ENCODE data around the gene LRPAP1. TPM values are rescaled to one million over a fixed set of nuclear protein-coding genes. Genes with fewer than 3 reads are reported as not detected.

Gene LRPAP1
- total RNA-seq, 1 experiment from 2014 or later, result 90.8 TPM

DNA sequence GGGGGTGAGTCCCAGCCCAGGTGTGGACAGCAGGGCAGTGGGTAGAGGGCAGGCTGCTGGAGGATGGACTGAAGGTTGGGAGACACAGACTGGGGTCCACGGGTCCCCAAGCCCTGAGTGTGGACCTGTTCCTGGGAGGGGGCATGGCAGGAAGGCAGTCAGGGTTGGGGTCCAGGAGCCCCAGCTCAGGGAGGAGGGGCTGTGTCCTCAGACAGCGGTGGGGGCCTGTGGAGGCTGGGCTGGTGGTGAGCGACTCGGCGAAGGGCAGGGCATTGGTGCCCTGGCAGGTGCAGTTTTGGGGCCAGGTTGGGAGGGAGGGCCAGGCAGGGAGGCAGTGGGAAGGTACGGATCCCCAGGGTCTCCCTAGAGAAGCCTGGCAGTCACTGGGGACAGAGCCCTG is 35.1 kb downstream of the LRPAP1 start (continued):
- TF ChIP-seq, protein P1, sequence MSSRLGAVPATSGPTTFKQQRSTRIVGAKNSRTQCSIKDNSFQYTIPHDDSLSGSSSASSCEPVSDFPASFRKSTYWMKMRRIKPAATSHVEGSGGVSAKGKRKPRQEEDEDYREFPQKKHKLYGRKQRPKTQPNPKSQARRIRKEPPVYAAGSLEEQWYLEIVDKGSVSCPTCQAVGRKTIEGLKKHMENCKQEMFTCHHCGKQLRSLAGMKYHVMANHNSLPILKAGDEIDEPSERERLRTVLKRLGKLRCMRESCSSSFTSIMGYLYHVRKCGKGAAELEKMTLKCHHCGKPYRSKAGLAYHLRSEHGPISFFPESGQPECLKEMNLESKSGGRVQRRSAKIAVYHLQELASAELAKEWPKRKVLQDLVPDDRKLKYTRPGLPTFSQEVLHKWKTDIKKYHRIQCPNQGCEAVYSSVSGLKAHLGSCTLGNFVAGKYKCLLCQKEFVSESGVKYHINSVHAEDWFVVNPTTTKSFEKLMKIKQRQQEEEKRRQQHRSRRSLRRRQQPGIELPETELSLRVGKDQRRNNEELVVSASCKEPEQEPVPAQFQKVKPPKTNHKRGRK (CRISPR knock-in tag; IDR thresholded peaks at IDR 0.05; ENCODE audit: borderline replicate concordance), result no peak

DNA sequence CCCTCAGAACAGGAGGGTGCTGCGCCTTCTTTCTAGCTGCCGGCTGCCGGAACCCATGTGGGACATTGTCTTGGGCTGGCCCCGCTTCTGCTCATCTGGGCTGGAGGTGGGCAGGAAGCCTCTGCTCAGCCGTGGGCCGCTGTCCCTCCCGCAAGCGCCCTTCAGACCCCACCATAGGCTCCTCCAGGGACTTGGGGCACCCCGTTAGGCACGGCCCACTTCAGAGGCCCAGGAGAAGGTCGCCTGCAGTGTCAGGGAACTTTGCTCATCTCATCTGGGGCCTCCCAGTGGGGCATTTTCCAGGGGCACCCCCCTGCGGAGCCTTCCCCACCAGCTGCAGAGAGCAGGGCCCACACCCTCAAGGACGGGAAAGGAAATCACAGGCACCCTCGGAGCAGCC is 36.2 kb downstream of the LRPAP1 start:
- Mint-ChIP-seq H3K4me3 (no peak overlapping the region), H3K9me3 (no peaks in the 10 kb centered on the region), H3K27me3 (ENCODE audit: low read depth) (peaks cover 72% of the 10 kb centered on the region), H3K36me3 (no peaks in the 10 kb centered on the region), H3K27ac (no peak overlapping the region), H3K4me1 (no peaks in the 10 kb centered on the region)
- CTCF ChIA-PET, result interaction anchor here (1.0 to 5.7 kb wide), 4 partner anchors 9 to 178 kb away, joined by 3 to 61 read pairs (median 6); no protein-coding TSS in a partner anchor
- ATAC-seq (no peak), DNase-seq (ENCODE audit: low spot score) (no peak)
- POLR2A ChIA-PET, result interaction anchor here (0.7 kb wide), 1 partner anchor 119 kb away, joined by 4 read pairs; no protein-coding TSS in a partner anchor
- TF ChIP-seq RELA (CRISPR knock-in tag; IDR thresholded peaks at IDR 0.05; ENCODE audit: borderline replicate concordance) (no peak), FOXJ3 (CRISPR knock-in tag; IDR thresholded peaks at IDR 0.05; ENCODE audit: borderline replicate concordance) (no peak), ZNF219 (CRISPR knock-in tag; IDR thresholded peaks at IDR 0.05; ENCODE audit: borderline replicate concordance) (no peak), TEAD1 (CRISPR knock-in tag; IDR thresholded peaks at IDR 0.05) (no peak), SMAD3 (CRISPR knock-in tag; IDR thresholded peaks at IDR 0.05; ENCODE audit: borderline replicate concordance) (no peak)
- TF ChIP-seq, protein P2, sequence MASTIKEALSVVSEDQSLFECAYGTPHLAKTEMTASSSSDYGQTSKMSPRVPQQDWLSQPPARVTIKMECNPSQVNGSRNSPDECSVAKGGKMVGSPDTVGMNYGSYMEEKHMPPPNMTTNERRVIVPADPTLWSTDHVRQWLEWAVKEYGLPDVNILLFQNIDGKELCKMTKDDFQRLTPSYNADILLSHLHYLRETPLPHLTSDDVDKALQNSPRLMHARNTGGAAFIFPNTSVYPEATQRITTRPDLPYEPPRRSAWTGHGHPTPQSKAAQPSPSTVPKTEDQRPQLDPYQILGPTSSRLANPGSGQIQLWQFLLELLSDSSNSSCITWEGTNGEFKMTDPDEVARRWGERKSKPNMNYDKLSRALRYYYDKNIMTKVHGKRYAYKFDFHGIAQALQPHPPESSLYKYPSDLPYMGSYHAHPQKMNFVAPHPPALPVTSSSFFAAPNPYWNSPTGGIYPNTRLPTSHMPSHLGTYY (CRISPR knock-in tag; IDR thresholded peaks at IDR 0.05), result no peak
- TF ChIP-seq, protein P1 (CRISPR knock-in tag; IDR thresholded peaks at IDR 0.05; ENCODE audit: borderline replicate concordance), result no peak

DNA sequence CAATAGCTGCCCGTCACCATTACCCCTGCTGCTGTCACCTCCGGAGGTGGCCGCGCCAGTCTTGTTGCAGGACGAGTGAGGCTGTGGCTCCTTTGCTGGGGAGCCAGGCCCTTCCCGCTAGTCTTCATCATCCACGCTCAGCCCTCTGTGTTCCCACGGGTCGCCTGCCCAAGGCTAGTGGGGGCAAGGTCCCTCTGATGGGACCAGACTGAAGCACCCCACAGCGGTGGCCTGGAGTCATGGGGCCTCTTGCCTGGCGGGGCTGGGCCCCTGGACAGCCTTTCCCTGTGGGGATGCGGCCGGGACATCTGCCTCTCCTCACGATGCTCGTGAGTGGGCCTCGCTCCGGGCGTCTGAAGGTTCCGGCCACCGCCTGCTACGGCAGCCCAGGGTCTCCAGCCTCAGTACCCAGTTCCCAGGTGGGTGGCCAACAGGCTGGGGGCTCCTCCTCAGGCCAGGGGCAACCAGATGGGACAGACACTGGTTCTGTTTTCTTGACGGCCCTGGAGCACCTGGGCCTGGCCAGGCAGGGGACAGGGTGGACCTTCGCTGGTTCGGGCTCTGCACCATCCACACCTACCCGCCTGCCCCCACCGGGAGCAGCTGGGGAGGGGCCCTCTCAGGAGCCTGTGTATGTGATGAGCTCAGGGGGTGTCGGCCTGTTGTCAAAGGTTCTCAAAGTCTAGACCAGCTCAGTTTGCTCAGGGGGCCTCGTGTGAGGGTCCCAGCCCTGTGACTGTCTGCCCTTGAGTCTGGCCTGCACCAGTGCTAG is 36.8 kb downstream of the LRPAP1 start:
- DNase-seq (ENCODE audit: low spot score), result no peak
- Mint-ChIP-seq H3K9me3 (no peaks in the 10 kb centered on the region), H3K27ac (no peak overlapping the region), H3K4me3 (no peak overlapping the region), H3K4me1 (no peaks in the 10 kb centered on the region), H3K36me3 (no peaks in the 10 kb centered on the region), H3K27me3 (ENCODE audit: low read depth) (peaks cover 78% of the 10 kb centered on the region)
- ATAC-seq, result no peak
- ChIA-PET CTCF (interaction anchor here (1.0 to 5.7 kb wide), 4 partner anchors 8 to 177 kb away, joined by 3 to 61 read pairs (median 6); no protein-coding TSS in a partner anchor), POLR2A (no interaction called here)
- TF ChIP-seq ATF3 (CRISPR knock-in tag; conservative IDR thresholded peaks at IDR 0.05) (no peak), TEAD4 (CRISPR knock-in tag; IDR thresholded peaks at IDR 0.05) (no peak), SP1 (CRISPR knock-in tag; conservative IDR thresholded peaks at IDR 0.05) (no peak), ZNF396 (CRISPR knock-in tag; IDR thresholded peaks at IDR 0.05; ENCODE audit: borderline replicate concordance) (no peak), HMGA2 (CRISPR knock-in tag; IDR thresholded peaks at IDR 0.05) (no peak), ZNF121 (CRISPR knock-in tag; IDR thresholded peaks at IDR 0.05) (no peak), NR2C2 (CRISPR knock-in tag; IDR thresholded peaks at IDR 0.05) (no peak)
- TF ChIP-seq, protein P3, sequence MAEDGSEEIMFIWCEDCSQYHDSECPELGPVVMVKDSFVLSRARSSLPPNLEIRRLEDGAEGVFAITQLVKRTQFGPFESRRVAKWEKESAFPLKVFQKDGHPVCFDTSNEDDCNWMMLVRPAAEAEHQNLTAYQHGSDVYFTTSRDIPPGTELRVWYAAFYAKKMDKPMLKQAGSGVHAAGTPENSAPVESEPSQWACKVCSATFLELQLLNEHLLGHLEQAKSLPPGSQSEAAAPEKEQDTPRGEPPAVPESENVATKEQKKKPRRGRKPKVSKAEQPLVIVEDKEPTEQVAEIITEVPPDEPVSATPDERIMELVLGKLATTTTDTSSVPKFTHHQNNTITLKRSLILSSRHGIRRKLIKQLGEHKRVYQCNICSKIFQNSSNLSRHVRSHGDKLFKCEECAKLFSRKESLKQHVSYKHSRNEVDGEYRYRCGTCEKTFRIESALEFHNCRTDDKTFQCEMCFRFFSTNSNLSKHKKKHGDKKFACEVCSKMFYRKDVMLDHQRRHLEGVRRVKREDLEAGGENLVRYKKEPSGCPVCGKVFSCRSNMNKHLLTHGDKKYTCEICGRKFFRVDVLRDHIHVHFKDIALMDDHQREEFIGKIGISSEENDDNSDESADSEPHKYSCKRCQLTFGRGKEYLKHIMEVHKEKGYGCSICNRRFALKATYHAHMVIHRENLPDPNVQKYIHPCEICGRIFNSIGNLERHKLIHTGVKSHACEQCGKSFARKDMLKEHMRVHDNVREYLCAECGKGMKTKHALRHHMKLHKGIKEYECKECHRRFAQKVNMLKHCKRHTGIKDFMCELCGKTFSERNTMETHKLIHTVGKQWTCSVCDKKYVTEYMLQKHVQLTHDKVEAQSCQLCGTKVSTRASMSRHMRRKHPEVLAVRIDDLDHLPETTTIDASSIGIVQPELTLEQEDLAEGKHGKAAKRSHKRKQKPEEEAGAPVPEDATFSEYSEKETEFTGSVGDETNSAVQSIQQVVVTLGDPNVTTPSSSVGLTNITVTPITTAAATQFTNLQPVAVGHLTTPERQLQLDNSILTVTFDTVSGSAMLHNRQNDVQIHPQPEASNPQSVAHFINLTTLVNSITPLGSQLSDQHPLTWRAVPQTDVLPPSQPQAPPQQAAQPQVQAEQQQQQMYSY (CRISPR knock-in tag; IDR thresholded peaks at IDR 0.05), result no peak
- TF ChIP-seq, protein P4, sequence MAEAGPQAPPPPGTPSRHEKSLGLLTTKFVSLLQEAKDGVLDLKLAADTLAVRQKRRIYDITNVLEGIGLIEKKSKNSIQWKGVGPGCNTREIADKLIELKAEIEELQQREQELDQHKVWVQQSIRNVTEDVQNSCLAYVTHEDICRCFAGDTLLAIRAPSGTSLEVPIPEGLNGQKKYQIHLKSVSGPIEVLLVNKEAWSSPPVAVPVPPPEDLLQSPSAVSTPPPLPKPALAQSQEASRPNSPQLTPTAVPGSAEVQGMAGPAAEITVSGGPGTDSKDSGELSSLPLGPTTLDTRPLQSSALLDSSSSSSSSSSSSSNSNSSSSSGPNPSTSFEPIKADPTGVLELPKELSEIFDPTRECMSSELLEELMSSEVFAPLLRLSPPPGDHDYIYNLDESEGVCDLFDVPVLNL (CRISPR knock-in tag; IDR thresholded peaks at IDR 0.05; ENCODE audit: borderline replicate concordance, low read depth), result no peak
